Fibroblast of lung (primary cell): ENCODE data around the gene ZNF611. TPM values are rescaled to one million over a fixed set of nuclear protein-coding genes. Genes with fewer than 3 reads are reported as not detected.
"Not testable (repeated sequence)": the region's sequence is repeated elsewhere in the genome, so short reads cannot be mapped to it uniquely, and the experiment has no call there.

Experiments
- DNase-seq, 2 donors: peaks; one replicate each; pipeline versions ENCODE4 v3.0.0 to v3.0.0-alpha.2; 2010; ENCODE audit warnings: low read depth in 2 of 2
- H2AFZ ChIP-seq: 2 replicates; pipeline ENCODE4 v1.5.1; 2012; ENCODE audit warnings: low read length, control low read depth, inconsistent platforms
- H3K27ac ChIP-seq: 2 replicates; pipeline ENCODE4 v1.5.1; 2011; ENCODE audit warnings: low read length, control low read depth; ENCODE audit not compliant: insufficient read depth
- H3K27me3 ChIP-seq: 2 replicates; pipeline ENCODE4 v1.5.1; 2011; ENCODE audit warnings: mild to moderate bottlenecking, low read length; ENCODE audit not compliant: control insufficient read depth, insufficient read depth
- H3K36me3 ChIP-seq: 2 replicates; pipeline ENCODE4 v1.5.1; 2011; ENCODE audit warnings: low read length; ENCODE audit not compliant: control insufficient read depth, insufficient read depth
- H3K4me1 ChIP-seq: 2 replicates; pipeline ENCODE4 v1.5.1; 2011; ENCODE audit warnings: low read length; ENCODE audit not compliant: control insufficient read depth, insufficient read depth; ENCODE audit errors: extremely low read depth
- H3K4me2 ChIP-seq: 2 replicates; pipeline ENCODE4 v1.5.1; 2011; ENCODE audit warnings: low read length, control low read depth; ENCODE audit not compliant: insufficient read depth; ENCODE audit errors: extremely low read depth
- H3K4me3 ChIP-seq, 4 experiments: fragments of 200-600 bp in 1 of 4; sonication (generic) in 1 of 4; replicated peaks in 1 of 4; 2 replicates each; pipeline ENCODE4 v1.5.1; 2011 to 2016; ENCODE audit warnings: low read length in 4 of 4, low read depth in 3 of 4, mild to moderate bottlenecking in 3 of 4, control low read depth in 2 of 4, inconsistent platforms in 1 of 4, mixed read lengths in 1 of 4; ENCODE audit not compliant: insufficient read depth in 1 of 4; ENCODE audit errors: control extremely low read depth in 1 of 4
- H3K79me2 ChIP-seq: 2 replicates; pipeline ENCODE4 v1.5.1; 2012; ENCODE audit warnings: mild to moderate bottlenecking, low read length, inconsistent platforms; ENCODE audit not compliant: control insufficient read depth, insufficient read depth
- H3K9ac ChIP-seq: 2 replicates; pipeline ENCODE4 v1.5.1; 2011; ENCODE audit warnings: mild to moderate bottlenecking, low read length, control low read depth; ENCODE audit not compliant: insufficient read depth
- H3K9me3 ChIP-seq: 2 replicates; pipeline ENCODE4 v1.5.1; 2012; ENCODE audit warnings: low read depth, low read length; ENCODE audit not compliant: control insufficient read depth, insufficient read depth
- H4K20me1 ChIP-seq: 2 replicates; pipeline ENCODE4 v1.5.1; 2011; ENCODE audit warnings: low read length; ENCODE audit not compliant: control insufficient read depth, insufficient read depth; ENCODE audit errors: extremely low read depth
- EZH2 ChIP-seq: IDR thresholded peaks from 2 replicates; pipeline ENCODE4 v1.5.1; 2012; ENCODE audit warnings: low read length, control low read depth, mild to moderate bottlenecking; ENCODE audit errors: missing control alignments
- polyA plus RNA-seq, 2 donors: library from polyadenylated mRNA; depleted of rRNA in 1 of 2; stranded (reverse) in 1 of 2; unstranded in 1 of 2; fragments of >200 nt; gene quantifications; 2 replicates each; pipeline ENCODE4 v1.2.1, GENCODE V29; 2011 to 2012; ENCODE audit warnings: missing spikeins in 1 of 2
- total RNA-seq: library from RNA; depleted of rRNA; stranded (reverse); fragments of >200 nt; gene quantifications from 2 replicates; pipeline ENCODE4 v1.2.1, GENCODE V29; 2014
- TF ChIP-seq, protein P1 (sequence below), 2 donors: IDR thresholded peaks in 1 of 2; conservative IDR thresholded peaks in 1 of 2; 1 replicate in 1 of 2; 2 replicates in 1 of 2; pipeline ENCODE4 v1.5.1; 2011 to 2012; ENCODE audit warnings: low read length in 2 of 2, control low read depth in 1 of 2, inconsistent platforms in 1 of 2, low read depth in 1 of 2, mild to moderate bottlenecking in 1 of 2

The ZNF611 gene
- total and polyA plus RNA-seq, 2 donors (not counting 1 experiment from before 2014, with no cell fraction given) = 6.9 to 14.5 TPM

DNA sequence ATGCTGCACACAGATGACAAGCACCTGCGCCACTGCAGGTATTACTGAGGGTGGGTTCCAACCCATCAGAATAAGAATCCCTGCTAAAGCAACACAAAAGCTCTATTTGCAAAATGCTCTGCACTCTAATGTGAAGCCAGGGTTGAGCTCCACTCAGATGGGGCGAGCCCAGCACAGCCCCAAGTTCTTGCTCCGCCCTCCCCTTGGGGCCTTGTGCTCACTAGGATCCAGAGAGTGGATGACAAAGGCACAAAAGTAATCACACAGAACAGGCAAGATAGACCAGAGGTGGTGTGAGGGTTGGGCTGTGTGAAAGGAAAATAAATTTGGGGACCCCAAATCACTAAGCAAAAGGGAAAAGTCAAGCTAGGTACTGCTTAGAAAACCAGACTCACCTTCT is 8.2 kb upstream of the ZNF611 start:
- Histone ChIP-seq H3K27me3 (no peaks in the 10 kb centered on the region), H3K4me1 (no peaks in the 10 kb centered on the region), H3K4me2 (no peak overlapping the region), H3K9ac (no peak overlapping the region), H3K79me2 (no peaks in the 10 kb centered on the region), H3K9me3 (no peaks in the 10 kb centered on the region), H3K36me3 (no peaks in the 10 kb centered on the region), H2AFZ (no peak overlapping the region), H3K4me3 (no peak overlapping the region), H3K27ac (no peak overlapping the region), H4K20me1 (no peaks in the 10 kb centered on the region)
- TF ChIP-seq EZH2 = no peak
- TF ChIP-seq, protein P1, sequence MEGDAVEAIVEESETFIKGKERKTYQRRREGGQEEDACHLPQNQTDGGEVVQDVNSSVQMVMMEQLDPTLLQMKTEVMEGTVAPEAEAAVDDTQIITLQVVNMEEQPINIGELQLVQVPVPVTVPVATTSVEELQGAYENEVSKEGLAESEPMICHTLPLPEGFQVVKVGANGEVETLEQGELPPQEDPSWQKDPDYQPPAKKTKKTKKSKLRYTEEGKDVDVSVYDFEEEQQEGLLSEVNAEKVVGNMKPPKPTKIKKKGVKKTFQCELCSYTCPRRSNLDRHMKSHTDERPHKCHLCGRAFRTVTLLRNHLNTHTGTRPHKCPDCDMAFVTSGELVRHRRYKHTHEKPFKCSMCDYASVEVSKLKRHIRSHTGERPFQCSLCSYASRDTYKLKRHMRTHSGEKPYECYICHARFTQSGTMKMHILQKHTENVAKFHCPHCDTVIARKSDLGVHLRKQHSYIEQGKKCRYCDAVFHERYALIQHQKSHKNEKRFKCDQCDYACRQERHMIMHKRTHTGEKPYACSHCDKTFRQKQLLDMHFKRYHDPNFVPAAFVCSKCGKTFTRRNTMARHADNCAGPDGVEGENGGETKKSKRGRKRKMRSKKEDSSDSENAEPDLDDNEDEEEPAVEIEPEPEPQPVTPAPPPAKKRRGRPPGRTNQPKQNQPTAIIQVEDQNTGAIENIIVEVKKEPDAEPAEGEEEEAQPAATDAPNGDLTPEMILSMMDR (conservative IDR thresholded peaks at IDR 0.05 in 1 of 2, IDR thresholded peaks at IDR 0.05 in 1 of 2; ENCODE audit: low read depth in 1 of 2, low read length in 2 of 2) = no peak
- no peak for DNase-seq

- Histone ChIP-seq H3K27me3 (no peaks in the 10 kb centered on the region), H3K36me3 (no peaks in the 10 kb centered on the region), H2AFZ (no peak overlapping the region), H3K27ac (no peak overlapping the region), H4K20me1 (no peaks in the 10 kb centered on the region), H3K4me1 (no peaks in the 10 kb centered on the region), H3K4me3 (no peak overlapping the region), H3K9me3 (no peaks in the 10 kb centered on the region), H3K9ac (no peak overlapping the region), H3K79me2 (no peaks in the 10 kb centered on the region), H3K4me2 (no peak overlapping the region)
- no peak for TF ChIP-seq EZH2
- TF ChIP-seq, protein P1 (conservative IDR thresholded peaks at IDR 0.05 in 1 of 2, IDR thresholded peaks at IDR 0.05 in 1 of 2; ENCODE audit: low read depth in 1 of 2, low read length in 2 of 2) = no peak
- DNase-seq = peak in 1 of 2 donors; percentile 5
Measured at GRCh38 chr19:52742516-52742915, 7.7 kb upstream of the ZNF611 start.

DNA sequence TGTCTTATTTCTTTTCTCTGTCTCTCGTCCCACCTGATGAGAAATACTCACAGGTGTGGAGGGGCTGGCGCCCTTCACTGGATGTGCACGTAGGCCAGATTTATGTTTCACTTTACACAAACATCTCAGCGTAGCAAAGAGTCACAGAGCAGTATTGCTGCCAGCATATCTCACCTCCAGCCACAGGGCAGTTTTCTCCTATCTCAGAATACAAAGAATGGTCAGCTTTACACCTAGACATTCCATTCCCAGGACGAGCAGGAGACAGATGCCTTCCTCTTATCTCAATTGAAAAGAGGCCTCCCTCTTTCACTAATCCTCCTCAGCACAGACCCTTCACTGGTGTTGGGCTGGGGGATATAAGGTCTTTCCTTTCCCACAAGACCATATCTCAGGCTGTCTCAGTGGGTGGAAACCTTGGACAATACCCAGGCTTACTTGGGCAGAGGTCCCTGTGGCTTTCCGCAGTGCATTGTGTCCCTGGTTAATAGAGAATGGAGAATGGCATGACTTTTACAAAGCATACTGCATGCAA is 7.2 kb upstream of the ZNF611 start:
- H4K20me1 ChIP-seq = no peaks in the 10 kb centered on the region
- no peaks in the 10 kb centered on the region for H3K9me3 ChIP-seq
- no peaks in the 10 kb centered on the region for H3K4me1 ChIP-seq
- H2AFZ ChIP-seq = no peak overlapping the region
- H3K27ac ChIP-seq = no peak overlapping the region
- no peak overlapping the region for H3K4me2 ChIP-seq
- no peaks in the 10 kb centered on the region for H3K79me2 ChIP-seq
- TF ChIP-seq, protein P1 (conservative IDR thresholded peaks at IDR 0.05 in 1 of 2, IDR thresholded peaks at IDR 0.05 in 1 of 2; ENCODE audit: low read depth in 1 of 2, low read length in 2 of 2) = no peak
- TF ChIP-seq EZH2 = no peak
- no peak overlapping the region for H3K9ac ChIP-seq
- no peak for DNase-seq
- no peak overlapping the region for H3K4me3 ChIP-seq
- no peaks in the 10 kb centered on the region for H3K36me3 ChIP-seq
- no peaks in the 10 kb centered on the region for H3K27me3 ChIP-seq

DNA sequence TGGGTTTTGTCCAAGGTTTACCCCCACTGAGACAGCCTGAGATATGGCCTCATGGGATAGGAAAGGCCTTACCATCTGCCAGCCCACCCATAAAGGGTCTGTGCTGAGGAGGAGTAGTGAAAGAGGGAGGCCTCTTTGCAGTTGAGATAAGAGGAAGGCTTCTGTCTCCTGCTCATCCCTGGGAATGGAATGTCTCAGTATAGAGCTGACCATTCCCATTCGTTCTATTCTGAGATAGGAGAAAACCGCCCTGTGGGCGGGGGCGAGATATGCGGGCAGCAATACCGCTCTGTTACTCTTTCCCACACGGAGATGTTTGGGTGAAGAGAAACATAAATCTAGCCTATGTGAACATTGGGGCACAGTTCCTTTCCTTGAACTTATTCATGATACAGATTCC is 6.5 kb upstream of the ZNF611 start:
- H3K4me1 ChIP-seq, H3K27me3 ChIP-seq, H3K4me3 ChIP-seq, H3K79me2 ChIP-seq, H3K4me2 ChIP-seq, H3K36me3 ChIP-seq, H3K9me3 ChIP-seq, H2AFZ ChIP-seq, H4K20me1 ChIP-seq, H3K27ac ChIP-seq, DNase-seq, H3K9ac ChIP-seq: not testable (repeated sequence)
